Measurements from ENCODE around the gene EHD4.

EHD4 gene

DNA sequence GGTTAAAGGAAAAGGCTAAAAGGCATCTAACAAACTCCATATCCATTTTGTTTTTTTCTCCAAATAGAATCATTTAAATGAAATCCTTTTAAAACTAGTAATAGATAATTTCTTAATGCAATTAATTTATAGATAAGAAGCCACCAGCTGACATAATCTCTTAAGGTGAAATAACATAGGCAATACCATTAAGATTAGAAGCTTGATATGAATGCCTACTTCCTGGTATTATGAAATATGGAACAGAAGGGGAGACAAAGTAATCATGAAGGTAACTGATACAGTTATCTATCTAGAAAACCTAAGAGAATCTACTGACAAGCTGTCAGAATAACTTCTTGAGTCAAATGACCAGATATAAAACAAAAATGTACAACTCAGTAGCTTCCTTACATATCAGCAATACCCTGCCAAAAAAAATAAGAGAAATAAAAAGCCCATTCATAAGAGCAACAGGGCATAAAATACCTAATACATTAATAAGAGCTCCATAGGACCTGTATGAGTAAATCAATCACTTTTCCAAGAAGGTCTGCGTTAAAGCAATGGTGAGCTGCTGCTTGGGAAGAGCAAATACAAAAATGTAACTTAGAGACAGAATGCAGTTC, 10.7 kb downstream of the EHD4 start:
- Histone ChIP-seq H3K27me3 (ENCODE audit: control insufficient read depth in 1 of 2, insufficient read depth in 2 of 2, low read length in 2 of 2) (no peaks in the 10 kb centered on the region), H3K9me3 (ENCODE audit: low read length) (no peaks in the 10 kb centered on the region), H3K4me1 (ENCODE audit: insufficient read depth, low read length) (no peaks in the 10 kb centered on the region), H3K36me3 (ENCODE audit: insufficient read depth, low read length) (no peaks in the 10 kb centered on the region), H3K9ac (ENCODE audit: low read length) (no peak overlapping the region), H3K4me3 (ENCODE audit: low read depth in 1 of 2, low read length in 2 of 2) (no peak overlapping the region), H3K27ac (ENCODE audit: low read depth, low read length) (no peak overlapping the region)

DNA sequence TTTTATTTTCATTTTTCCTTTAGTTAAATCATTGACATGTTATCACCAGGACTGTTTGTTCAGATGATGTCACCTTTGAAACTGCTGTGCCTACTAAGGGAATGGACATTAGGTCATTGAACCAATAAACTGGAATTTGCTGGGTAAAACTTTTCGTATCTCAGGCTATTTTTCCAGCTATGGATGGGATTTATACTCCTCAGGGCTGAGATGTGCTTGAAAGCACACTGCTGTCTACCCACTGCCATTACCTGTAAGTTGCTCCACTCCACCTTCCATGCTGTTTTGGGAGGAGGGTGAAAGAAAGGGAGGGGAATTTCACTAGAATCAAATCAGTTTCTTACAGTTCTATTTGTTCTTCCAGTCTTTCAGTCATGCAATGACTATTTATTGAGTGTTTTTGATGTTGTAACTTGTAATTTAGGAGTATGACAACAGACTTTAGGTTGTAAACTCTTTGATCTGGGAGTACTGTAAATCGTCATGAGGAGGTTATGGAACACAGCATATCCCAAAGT, 11.3 kb downstream of the EHD4 start:
- no peaks in the 10 kb centered on the region for H3K27me3 ChIP-seq (ENCODE audit: control insufficient read depth in 1 of 2, insufficient read depth in 2 of 2, low read length in 2 of 2)
- no peak overlapping the region for H3K27ac ChIP-seq (ENCODE audit: low read depth, low read length)
- no peak overlapping the region for H3K4me3 ChIP-seq (ENCODE audit: low read depth in 1 of 2, low read length in 2 of 2)
- no peaks in the 10 kb centered on the region for H3K36me3 ChIP-seq (ENCODE audit: insufficient read depth, low read length)
- H3K9ac ChIP-seq (ENCODE audit: low read length), result no peak overlapping the region
- no peaks in the 10 kb centered on the region for H3K4me1 ChIP-seq (ENCODE audit: insufficient read depth, low read length)
- no peaks in the 10 kb centered on the region for H3K9me3 ChIP-seq (ENCODE audit: low read length)

DNA sequence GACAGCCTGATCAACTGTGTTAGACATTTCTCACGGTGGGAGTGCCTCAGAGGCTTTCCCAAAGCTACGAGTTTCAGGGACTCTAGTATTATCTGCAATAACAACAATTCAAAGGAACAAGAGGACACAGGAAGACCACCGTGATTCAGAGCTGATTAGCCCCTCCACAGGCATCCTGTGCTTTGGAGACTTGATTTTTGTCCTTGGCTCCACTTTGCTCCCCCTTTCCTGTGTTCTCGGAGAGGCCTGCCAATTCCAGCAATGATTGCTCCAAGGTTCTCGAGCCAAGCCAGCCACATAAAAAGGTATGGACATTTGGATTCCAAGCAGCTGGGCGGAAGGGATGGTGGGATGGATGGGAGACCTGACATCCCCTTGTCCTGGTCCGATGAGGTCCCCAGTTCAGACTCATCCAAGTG, 14.3 kb downstream of the EHD4 start:
- no peak overlapping the region for H3K9ac ChIP-seq (ENCODE audit: low read length)
- no peaks in the 10 kb centered on the region for H3K36me3 ChIP-seq (ENCODE audit: insufficient read depth, low read length)
- no peak overlapping the region for H3K27ac ChIP-seq (ENCODE audit: low read depth, low read length)
- H3K4me1 ChIP-seq (ENCODE audit: insufficient read depth, low read length), result peaks cover 6% of the 10 kb centered on the region
- H3K9me3 ChIP-seq (ENCODE audit: low read length), result no peaks in the 10 kb centered on the region
- no peaks in the 10 kb centered on the region for H3K27me3 ChIP-seq (ENCODE audit: control insufficient read depth in 1 of 2, insufficient read depth in 2 of 2, low read length in 2 of 2)
- no peak overlapping the region for H3K4me3 ChIP-seq (ENCODE audit: low read depth in 1 of 2, low read length in 2 of 2)

DNA sequence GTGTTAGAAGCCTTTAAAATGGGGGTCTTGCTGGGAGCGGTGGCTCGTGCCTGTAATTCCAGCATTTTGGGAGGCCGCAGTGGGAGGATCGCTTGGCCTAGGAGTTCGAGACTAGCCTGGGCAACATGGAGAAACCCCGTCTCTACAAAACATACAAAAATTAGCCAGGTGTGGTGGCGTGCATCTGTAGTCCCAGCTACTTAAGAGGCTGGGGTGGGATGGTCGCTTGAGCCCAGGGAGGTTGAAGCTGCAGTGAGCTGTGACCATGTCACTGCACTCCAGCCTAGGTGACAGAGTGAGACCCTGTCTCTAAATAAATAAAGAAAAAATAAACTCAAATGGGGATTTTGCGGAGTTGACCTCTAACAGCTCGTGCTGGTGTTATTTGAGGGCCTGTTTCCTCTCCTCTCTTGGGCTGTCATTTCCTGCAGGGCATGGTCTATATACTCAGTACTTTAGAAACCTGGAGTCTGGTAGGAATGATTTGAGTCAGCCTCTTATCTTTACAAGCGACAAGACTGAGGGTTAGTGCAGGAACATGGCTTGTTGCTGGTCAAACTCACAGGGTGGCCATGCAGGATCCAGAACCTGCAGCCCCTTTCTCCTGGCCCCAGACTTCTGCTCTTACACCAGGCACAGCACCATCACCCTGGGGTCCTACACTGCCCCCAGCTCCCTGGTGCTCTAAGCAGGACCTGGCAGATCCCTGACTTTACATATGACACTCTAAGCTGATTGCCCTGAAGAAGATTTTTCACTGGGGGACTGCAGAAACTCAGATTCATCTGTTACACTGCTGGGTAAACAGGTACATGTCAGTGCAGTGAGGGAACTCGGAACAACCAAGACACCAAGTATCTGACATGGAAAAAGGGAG, 15.1 kb downstream of the EHD4 start:
- Histone ChIP-seq H3K4me3 (ENCODE audit: low read depth in 1 of 2, low read length in 2 of 2) (no peak overlapping the region), H3K9me3 (ENCODE audit: low read length) (no peaks in the 10 kb centered on the region), H3K27me3 (ENCODE audit: control insufficient read depth in 1 of 2, insufficient read depth in 2 of 2, low read length in 2 of 2) (no peaks in the 10 kb centered on the region), H3K9ac (ENCODE audit: low read length) (no peak overlapping the region), H3K36me3 (ENCODE audit: insufficient read depth, low read length) (no peaks in the 10 kb centered on the region), H3K27ac (ENCODE audit: low read depth, low read length) (no peak overlapping the region), H3K4me1 (ENCODE audit: insufficient read depth, low read length) (peaks cover 6% of the 10 kb centered on the region)

DNA sequence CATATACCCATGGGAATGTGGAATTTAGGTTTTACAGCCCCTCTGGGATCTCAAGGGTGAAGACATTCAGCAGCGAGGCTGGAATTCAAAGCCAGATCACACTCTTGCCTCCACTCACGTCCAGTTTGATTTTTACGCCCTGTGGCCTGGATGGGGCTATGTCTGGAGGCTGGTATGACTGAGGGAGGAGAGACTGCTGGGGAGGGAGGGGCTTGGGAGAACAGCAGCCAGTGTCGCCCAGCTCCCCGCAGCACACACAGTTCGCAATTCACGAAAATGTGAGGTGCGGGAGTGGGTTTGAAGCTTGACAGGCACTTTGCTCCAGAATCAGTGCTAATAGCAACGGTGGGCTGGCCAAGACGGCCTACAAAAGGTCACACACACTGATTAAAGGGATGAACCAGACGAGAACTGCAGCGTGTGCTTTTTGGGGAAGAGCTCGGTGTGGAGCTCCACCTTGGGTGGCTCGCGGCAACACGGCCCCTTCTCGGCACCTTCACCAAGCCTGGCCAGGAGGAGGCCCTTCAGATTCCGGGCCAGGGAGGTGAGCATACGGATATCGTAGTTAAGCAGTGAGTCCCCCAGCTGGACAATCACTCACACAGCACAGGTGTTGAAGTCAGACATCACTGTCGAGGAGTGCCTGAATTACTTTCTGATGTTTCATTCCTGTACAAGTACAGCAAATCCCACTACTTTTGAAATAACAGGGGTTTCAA, 16.4 kb downstream of the EHD4 start:
- Histone ChIP-seq H3K9me3 (ENCODE audit: low read length) (no peaks in the 10 kb centered on the region), H3K27me3 (ENCODE audit: control insufficient read depth in 1 of 2, insufficient read depth in 2 of 2, low read length in 2 of 2) (no peaks in the 10 kb centered on the region), H3K9ac (ENCODE audit: low read length) (no peak overlapping the region), H3K4me1 (ENCODE audit: insufficient read depth, low read length) (peaks cover 11% of the 10 kb centered on the region), H3K36me3 (ENCODE audit: insufficient read depth, low read length) (no peaks in the 10 kb centered on the region), H3K4me3 (ENCODE audit: low read depth in 1 of 2, low read length in 2 of 2) (no peak overlapping the region), H3K27ac (ENCODE audit: low read depth, low read length) (no peak overlapping the region)

DNA sequence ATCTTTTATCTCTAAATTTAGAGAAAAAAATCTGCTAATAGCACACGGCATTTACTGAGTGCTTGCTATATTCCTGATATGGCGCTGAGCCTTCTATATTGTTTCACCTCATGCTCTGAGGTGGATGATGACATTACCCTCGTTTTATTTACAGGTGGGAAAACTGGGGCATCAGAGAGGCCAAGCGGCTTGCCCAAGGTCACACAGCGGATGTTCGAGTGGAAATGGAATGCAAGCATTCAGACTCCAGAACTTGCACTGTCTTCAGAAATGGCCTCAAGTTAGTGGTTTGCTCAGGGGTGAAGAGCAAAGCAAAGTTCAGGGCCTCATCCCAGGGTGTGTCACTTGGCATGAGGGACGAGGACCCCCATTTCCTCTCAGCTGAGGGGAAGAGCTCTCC, 17.3 kb downstream of the EHD4 start:
- Histone ChIP-seq H3K4me3 (ENCODE audit: low read depth in 1 of 2, low read length in 2 of 2) (no peak overlapping the region), H3K36me3 (ENCODE audit: insufficient read depth, low read length) (no peaks in the 10 kb centered on the region), H3K4me1 (ENCODE audit: insufficient read depth, low read length) (peaks cover 11% of the 10 kb centered on the region), H3K9me3 (ENCODE audit: low read length) (no peaks in the 10 kb centered on the region), H3K9ac (ENCODE audit: low read length) (no peak overlapping the region), H3K27me3 (ENCODE audit: control insufficient read depth in 1 of 2, insufficient read depth in 2 of 2, low read length in 2 of 2) (no peaks in the 10 kb centered on the region), H3K27ac (ENCODE audit: low read depth, low read length) (no peak overlapping the region)

- peaks cover 11% of the 10 kb centered on the region for H3K4me1 ChIP-seq (ENCODE audit: insufficient read depth, low read length)
- H3K9ac ChIP-seq (ENCODE audit: low read length), result no peak overlapping the region
- no peaks in the 10 kb centered on the region for H3K9me3 ChIP-seq (ENCODE audit: low read length)
- H3K36me3 ChIP-seq (ENCODE audit: insufficient read depth, low read length), result no peaks in the 10 kb centered on the region
- H3K27ac ChIP-seq (ENCODE audit: low read depth, low read length), result no peak overlapping the region
- no peaks in the 10 kb centered on the region for H3K27me3 ChIP-seq (ENCODE audit: control insufficient read depth in 1 of 2, insufficient read depth in 2 of 2, low read length in 2 of 2)
- H3K4me3 ChIP-seq (ENCODE audit: low read depth in 1 of 2, low read length in 2 of 2), result no peak overlapping the region
Measured at GRCh38 chr15:41954036-41954435, 18.3 kb downstream of the EHD4 start.

DNA sequence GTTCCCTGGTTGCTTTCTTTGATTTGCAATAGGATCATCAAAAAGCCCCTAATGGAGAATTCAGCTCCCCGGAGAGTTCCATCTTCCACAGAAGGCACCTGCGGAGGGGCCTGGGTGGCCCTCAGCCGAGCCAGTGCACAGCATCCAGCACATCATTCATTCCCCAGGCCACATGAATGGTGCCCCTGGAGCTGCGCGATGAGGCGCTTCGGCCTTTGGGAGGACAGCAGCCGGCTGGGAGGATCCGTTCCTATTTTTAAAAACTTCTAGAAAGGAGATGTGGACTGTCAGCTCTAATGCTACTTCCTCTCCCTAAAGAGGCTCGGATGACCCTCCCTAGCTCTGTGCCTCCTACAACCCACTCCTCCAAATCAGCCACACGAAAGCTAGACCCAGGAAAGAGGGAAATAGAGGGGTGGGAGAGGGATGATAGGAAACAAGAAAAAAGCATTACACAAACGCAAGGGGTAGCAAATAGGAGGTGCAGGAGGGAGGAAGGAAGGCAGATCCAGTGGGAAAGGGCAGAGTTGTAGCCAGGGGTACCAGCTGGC, 20.3 kb downstream of the EHD4 start:
- no peak overlapping the region for H3K27ac ChIP-seq (ENCODE audit: low read depth, low read length)
- H3K9me3 ChIP-seq (ENCODE audit: low read length), result no peaks in the 10 kb centered on the region
- H3K9ac ChIP-seq (ENCODE audit: low read length), result no peak overlapping the region
- peaks cover 11% of the 10 kb centered on the region for H3K4me1 ChIP-seq (ENCODE audit: insufficient read depth, low read length)
- H3K36me3 ChIP-seq (ENCODE audit: insufficient read depth, low read length), result no peaks in the 10 kb centered on the region
- no peak overlapping the region for H3K4me3 ChIP-seq (ENCODE audit: low read depth in 1 of 2, low read length in 2 of 2)
- H3K27me3 ChIP-seq (ENCODE audit: control insufficient read depth in 1 of 2, insufficient read depth in 2 of 2, low read length in 2 of 2), result no peaks in the 10 kb centered on the region

DNA sequence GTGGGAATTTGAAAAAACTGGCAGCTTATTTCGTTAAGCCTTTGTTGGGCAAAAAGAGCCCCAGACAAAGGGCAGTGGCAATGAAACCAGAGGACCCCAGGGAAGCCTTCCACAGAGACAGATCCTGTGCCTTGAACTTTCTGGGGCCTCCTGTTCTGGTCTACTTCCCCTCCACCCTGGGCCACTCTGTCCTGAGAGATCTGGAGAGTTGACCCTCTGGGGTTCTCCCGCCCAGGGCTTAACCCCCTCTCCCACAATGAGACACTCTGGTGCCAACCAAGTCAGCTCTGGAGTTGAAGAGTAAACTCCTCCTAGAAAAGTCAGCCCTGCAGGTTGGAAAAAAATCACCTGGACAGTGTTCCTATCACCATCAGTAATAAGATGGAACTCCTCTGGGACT, 20.8 kb downstream of the EHD4 start:
- Histone ChIP-seq H3K4me1 (ENCODE audit: insufficient read depth, low read length) (peaks cover 11% of the 10 kb centered on the region), H3K9ac (ENCODE audit: low read length) (no peak overlapping the region), H3K27me3 (ENCODE audit: control insufficient read depth in 1 of 2, insufficient read depth in 2 of 2, low read length in 2 of 2) (no peaks in the 10 kb centered on the region), H3K36me3 (ENCODE audit: insufficient read depth, low read length) (no peaks in the 10 kb centered on the region), H3K4me3 (ENCODE audit: low read depth in 1 of 2, low read length in 2 of 2) (no peak overlapping the region), H3K9me3 (ENCODE audit: low read length) (no peaks in the 10 kb centered on the region), H3K27ac (ENCODE audit: low read depth, low read length) (no peak overlapping the region)

DNA sequence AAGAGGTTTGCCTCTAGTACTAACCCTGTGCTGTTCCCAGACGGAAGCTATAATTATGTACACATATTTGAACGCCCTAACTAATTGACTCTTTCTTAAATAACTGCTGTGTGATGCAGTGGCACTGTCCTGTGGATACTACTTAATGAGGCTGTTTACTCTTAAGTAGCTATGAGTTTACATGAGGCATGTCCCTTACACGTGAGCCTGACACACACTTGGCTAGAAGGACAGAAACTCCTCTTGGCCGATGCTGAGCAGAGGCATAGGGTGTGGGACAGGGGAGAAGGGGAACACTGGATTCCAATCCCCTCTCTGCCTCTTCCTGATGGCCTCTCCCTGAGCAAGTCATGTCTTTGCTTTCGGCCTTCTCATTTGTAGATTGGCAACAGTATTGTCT, 21.9 kb downstream of the EHD4 start:
- H3K27ac ChIP-seq (ENCODE audit: low read depth, low read length), result no peak overlapping the region
- H3K4me1 ChIP-seq (ENCODE audit: insufficient read depth, low read length), result peaks cover 7% of the 10 kb centered on the region
- H3K36me3 ChIP-seq (ENCODE audit: insufficient read depth, low read length), result no peaks in the 10 kb centered on the region
- H3K9me3 ChIP-seq (ENCODE audit: low read length), result no peaks in the 10 kb centered on the region
- no peaks in the 10 kb centered on the region for H3K27me3 ChIP-seq (ENCODE audit: control insufficient read depth in 1 of 2, insufficient read depth in 2 of 2, low read length in 2 of 2)
- no peak overlapping the region for H3K9ac ChIP-seq (ENCODE audit: low read length)
- no peak overlapping the region for H3K4me3 ChIP-seq (ENCODE audit: low read depth in 1 of 2, low read length in 2 of 2)

DNA sequence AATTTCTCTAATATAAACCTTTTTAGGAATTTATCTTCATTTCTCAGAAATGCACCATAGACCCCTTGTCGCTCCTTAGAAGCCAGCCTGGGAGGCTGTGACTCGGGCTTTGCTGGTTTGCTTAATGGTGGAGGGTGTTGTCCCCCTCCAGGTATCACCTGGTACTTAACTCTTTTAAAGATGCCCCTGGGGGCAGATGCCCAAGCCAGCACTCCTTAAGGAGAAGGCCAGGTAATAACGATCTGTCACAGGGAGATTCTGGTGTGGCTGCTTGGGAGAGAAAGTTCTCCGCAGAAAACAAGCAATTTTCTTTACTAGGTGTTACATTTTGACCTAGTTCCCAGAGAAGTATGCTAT, 22.3 kb downstream of the EHD4 start:
- Histone ChIP-seq H3K36me3 (ENCODE audit: insufficient read depth, low read length) (no peaks in the 10 kb centered on the region), H3K27ac (ENCODE audit: low read depth, low read length) (no peak overlapping the region), H3K4me1 (ENCODE audit: insufficient read depth, low read length) (peaks cover 6% of the 10 kb centered on the region), H3K27me3 (ENCODE audit: control insufficient read depth in 1 of 2, insufficient read depth in 2 of 2, low read length in 2 of 2) (no peaks in the 10 kb centered on the region), H3K9ac (ENCODE audit: low read length) (no peak overlapping the region), H3K4me3 (ENCODE audit: low read depth in 1 of 2, low read length in 2 of 2) (no peak overlapping the region), H3K9me3 (ENCODE audit: low read length) (no peaks in the 10 kb centered on the region)
